Measurements from ENCODE around the gene YES1.
A peak's percentile ranks its signal among the peaks of the same experiment; 100 is the strongest.
"Not testable (repeated sequence)": the region's sequence is repeated elsewhere in the genome, so short reads cannot be mapped to it uniquely, and the experiment has no call there.

The YES1 gene

GRCh38 chr18:717003-717402, 95.0 kb downstream of the YES1 start:
- DNase-seq = no peak

GRCh38 chr18:715626-716025, 96.4 kb downstream of the YES1 start:
- DNase-seq = no peak

GRCh38 chr18:713135-713490, 98.9 kb downstream of the YES1 start:
- no peak for DNase-seq

DNA sequence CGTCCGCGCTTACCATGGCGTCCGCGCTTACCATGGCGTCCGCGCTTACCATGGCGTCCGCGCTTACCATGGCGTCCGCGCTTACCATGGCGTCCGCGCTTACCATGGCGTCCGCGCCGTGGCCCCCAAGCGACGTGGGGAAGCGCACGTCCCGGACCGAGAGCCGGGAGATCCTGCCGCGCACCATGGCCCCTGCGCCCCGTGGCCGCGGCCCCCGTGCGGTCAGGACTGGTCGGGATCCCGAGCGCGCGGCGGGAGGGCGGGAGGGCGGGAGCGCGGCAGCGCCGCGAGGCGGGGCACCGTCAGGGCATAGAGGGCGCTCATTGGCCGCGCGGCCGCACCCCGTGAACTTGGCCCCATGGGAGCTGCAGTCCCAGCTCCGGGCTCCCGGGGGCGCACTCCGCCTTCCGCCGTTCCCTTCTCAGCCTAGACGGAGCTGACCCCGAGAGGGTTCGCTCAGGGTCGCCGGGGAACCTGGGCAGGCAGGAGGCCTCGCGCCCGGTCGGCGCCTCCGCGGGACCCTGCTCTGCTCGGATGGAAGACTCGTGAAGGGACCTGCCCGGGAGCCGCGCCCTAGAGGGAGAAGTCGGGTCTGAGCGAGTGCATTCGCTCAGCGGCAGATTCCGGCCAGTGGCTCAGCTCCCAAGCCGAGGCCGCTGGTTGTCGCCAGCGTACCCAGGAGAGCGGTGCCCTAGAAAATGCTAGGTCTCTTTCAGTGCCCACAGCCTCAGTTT, 99.5 kb downstream of the YES1 start, which contains the start of gene ENOSF1:
ENOSF1 (minus strand) TSS at position 230 of the 734 bp plus-strand sequence; CDS start at position 187, 43 bp downstream.
- DNase-seq = peak; percentile 76

DNA sequence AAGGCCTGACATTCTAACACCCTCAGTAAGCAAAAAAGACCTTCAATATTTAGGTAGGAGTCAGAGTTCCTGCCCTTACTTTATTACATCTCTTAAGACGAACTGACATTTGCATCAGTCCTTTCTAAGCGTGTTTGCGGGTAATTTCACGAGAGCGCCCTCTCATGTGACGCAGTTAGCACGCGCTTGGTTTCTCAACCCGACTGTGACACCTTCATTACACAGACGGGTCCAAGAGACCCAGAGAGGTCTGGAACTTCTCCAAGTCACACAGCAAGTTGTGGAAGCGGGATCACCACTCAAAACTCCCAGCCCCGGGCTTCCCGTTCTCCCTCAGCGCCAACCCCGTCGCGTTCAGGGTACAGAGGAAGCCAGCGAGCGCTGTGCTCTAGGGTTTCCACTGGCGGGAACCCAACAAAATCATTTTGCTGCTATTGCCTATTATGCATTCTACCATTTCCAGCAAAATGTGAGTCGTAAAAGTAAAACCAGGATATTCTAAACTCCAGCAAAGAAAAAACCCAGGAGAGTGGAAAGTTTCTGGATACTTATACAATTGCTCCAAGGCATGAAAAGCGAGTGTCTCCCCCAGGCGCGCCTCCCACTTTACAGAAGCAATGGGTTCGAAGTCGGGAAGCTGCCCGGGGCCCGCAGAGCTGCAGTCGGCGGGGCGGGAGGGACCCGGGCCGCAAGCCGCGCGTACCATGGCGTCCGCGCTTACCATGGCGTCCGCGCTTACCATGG, 100.2 kb downstream of the YES1 start:
- DNase-seq = peak; percentile 67

DNA sequence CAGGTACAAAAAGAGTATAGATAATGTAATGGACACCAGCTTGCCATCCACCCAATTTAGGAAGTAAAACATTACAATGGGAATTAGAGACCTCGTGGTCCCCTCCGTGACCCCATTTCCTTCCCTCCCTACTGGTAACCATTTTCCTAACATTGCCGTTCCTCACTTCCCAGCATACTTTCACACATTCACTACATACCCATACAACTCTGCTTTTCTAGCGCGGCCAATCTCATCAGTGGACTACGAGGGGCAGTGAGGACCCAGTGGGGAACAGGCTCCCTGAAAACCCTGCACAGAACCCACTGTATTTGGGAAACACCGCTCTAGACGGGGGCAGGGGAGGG, 100.8 kb downstream of the YES1 start:
- DNase-seq = no peak

DNA sequence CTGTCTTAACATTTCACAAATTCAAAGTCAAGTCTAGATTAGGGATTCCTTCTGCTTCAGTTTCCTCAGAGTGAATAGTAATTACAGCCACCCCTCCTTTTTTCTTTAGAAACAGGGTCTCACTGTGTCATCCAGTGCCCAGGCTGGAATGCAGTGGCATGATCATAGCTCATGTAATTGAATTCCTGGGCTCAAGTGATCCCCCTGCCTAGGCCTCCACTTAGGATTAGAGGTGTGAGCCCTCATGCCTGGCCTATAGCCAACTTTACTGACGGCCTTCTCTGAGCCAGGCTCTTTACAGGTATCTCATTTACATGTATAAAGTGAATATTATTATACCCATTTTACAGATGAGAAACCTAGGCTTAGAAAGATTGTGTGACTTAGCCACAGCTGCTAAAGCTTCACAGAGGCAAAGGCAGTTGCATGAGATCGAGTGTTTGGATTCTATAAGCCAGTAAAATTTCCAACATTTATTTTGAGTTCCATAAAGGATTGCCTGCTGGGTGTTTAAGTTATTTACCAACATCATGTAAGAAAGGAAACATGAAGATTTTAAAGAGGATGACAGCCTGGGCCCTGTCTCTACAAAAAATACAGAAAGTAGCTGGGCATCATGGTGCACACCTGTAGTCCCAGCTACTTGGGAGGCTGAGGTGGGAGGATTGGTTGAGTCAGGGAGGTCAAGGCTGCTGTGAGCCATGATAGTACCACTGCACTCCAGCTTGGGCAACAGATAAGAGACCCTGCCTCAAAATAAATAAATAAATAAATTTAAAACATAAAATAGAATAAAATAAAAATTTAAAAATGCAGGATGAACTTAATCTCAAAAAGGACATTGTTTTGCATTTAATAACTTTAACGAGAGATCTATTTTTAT, 101.4 kb downstream of the YES1 start:
- no peak for DNase-seq

DNA sequence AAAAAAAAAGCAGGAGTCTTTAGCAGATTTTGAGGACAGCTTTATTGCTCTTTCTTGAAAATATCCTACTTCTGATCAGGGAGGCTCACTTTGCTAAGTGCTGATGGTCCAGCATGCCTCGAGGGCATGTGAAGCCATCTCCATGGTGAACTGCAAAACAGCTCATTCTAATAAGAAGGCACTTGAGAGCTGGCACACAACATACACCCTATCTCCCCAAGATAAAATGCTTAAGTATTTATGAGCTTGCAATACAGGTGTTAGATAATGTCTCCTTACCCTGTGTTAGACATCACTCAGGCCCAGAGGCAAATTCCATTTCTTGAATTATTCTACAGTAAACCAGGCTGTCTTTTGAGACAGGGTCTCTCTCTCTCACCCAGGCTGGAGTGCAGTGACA, 102.3 kb downstream of the YES1 start:
- DNase-seq = no peak

GRCh38 chr18:708096-708495, 103.9 kb downstream of the YES1 start:
- DNase-seq = no peak

DNA sequence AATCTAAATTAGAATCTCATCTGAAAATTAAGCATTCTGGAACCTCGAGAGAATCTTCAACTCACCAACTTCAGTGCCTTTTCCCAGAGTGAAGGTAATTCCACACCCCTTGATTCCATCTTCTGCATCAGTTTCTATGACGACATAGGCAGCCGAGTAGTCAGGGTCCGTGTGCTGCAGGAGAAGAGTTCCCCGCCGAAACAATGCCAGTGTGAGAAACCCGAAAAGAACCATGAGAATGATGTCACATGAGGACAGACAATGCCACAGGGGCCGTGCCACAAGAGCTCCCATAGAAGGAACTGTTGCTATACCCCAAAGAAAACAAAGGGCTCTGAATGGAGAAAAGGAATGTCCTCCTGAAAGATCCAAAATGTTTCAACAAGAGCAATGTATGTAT, 105.6 kb downstream of the YES1 start:
- no peak for DNase-seq

GRCh38 chr18:703213-703967, 108.7 kb downstream of the YES1 start:
- DNase-seq = no peak

- no peak for DNase-seq
These were observed 114.2 kb downstream of the YES1 start for GRCh38 chr18:697800-698199.

DNA sequence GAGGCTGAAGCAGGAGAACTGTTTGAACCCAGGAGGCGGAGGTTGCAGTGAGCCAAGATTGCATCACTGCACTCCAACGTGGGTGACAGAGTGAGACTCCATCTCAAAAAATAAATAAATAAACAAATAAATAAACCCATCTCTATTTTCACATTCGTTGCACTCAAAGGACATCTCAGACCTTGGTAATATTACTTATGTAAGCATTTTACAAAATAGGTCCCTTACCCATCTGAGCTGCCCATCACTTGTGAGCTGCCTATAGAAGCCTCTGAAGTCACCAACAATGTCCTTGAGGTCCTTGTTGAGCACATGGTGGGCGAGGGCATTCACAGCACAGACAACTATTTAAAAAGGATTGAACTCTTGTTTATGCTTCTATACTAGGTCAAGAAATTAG, 115.0 kb downstream of the YES1 start:
- no peak for DNase-seq

DNA sequence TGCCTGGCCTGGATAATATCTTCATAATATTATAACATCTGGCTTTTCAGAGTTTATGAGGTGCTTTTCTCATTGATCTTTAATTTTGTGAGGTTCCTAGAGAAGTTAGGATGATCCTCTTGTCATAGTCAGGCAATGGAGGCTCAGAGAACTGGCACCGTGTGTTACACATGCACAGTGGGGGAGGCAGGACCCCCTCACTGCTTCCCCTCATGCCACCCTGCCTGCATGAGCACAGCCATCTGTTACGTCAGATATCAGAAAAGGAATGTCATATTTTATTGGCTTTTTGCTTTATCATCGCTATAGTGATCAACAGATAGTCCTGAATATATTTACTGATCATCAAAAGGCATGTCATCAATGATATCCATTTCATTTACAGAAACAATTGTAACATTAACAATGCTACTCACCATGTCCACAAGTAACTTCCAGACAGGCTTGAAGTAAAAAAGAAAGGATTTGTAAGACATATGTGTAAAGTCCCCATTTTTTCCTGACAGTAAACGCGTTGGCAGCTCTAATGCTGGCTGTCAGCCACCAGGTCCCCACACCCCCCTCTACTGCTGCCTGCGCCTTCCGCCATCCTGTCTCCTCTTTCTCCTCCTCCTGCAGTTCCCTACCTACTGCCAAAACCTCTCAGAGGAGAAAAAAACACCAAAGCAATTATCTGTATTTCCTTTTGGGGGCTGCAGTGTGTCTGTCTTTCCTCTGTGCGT, 118.4 kb downstream of the YES1 start:
- no peak for DNase-seq

DNA sequence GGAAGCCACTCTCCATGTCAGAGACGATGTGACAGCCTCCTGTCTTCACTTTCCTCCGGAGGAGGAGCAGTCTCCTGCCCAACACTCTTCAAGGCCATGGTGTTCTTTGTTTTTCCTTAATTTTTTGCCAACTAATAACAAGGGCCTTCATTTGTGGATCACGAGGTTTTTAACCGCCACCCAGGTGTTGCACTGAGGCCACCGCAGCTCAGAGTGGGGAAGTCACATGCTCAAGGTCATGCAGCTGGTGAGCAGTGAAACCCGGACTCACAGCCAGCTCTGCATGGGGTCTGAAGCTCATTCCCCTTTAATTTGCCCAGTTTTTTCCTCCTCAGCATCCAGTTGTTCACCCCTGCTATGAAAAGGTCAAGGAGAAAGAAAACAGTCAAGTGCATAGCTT, 119.2 kb downstream of the YES1 start:
- DNase-seq = no peak

GRCh38 chr18:688323-688722, 123.7 kb downstream of the YES1 start:
- no peak for DNase-seq

- no peak for DNase-seq
These were observed 125.5 kb downstream of the YES1 start for GRCh38 chr18:686339-687111.

GRCh38 chr18:685438-685837, 126.6 kb downstream of the YES1 start:
- no peak for DNase-seq

DNA sequence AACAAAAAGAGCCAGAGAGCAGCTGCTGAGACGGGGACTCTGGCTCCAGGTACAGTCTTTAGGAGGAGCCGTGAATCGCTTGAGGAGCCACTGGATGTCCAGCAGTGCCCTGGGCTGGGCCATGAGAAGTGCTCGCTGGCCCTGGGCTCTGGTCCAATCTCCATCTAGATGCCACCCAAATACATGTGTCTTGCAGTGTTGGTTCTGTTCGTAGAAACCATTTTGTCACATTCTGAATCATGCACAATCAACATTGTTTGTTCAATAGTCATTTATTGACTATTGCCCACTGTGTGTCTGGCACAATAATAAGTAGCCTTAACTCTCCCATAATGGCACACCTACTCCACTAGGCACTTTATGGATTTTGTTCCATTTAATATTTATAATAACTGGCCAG, 128.5 kb downstream of the YES1 start:
- DNase-seq = no peak

DNA sequence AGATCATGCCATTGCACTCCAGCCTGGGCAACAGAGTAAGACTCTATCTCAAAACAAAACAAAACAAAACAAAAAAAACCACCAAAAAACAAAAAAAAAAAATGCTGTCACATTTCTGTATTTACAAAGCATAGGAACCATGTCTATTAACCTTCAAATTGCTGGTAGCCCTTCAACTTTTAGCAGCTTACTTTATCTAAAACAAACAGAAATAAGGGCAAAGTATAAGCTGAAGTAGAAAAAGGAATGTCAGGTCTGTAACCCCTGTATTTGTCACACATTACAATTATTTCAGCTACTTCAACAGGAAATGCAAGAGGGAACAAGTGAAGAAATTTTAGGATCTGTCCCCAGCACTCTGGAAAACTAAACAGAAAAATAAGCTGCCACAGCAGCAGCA, 129.2 kb downstream of the YES1 start:
- DNase-seq = no peak

GRCh38 chr18:682416-682815, 129.6 kb downstream of the YES1 start:
- DNase-seq = not testable (repeated sequence)

All from activated T-cell treated with anti-CD3 and anti-CD28 coated beads for 4 hours (primary cell).